NOMO-1 treated with dmso at 0.1 percent for 144 hours (cell line): ENCODE measurements around the gene EPB41L3.
"Not testable (repeated sequence)": the region's sequence is repeated elsewhere in the genome, so short reads cannot be mapped to it uniquely, and the experiment has no call there.

Experiments used
- DNase-seq: peaks from one replicate; lab custom pipeline; 2025; ENCODE audit not compliant: unreplicated experiment; lab: John Stamatoyannopoulos, UW

EPB41L3 gene

DNA sequence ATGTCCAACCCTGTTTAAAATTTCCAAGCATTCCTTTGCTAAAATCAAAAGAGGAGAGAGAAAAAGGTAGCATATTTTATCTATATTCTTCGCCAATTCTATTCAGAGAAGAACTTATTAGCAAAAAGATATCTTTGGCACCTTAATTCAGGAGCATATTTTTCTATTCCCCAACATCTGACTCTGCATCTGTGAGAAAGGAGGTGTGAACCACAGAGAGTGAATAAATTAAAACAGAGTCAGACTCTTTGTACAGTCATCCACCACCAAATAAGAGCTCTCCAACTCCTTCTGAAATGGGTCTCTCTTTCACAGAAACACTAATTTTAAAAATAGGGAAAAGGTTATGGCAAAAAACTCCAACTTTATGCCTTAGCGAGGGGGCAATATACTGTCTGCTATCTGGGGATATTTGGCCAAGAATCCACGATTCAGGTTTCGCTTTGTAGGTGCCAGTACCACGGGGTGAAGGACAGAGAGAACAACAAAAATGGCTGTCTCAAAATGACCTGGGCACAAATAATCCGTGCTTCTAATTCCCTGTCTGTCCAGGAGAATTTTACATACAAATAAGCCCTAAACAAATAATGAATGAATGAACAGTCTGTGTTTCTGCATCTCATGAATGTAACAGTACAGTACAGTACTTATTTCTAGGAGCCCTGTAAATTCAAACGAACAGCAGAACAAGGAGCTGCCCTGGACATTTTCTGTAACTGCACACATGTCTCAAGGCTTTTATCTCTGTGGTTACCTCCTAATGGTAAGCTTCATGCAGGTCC is 43.4 kb downstream of the EPB41L3 start:
- no peak for DNase-seq

- DNase-seq = no peak
These were observed 45.3 kb downstream of the EPB41L3 start for GRCh38 chr18:5498452-5498851.

- DNase-seq = no peak
These were observed 47.5 kb downstream of the EPB41L3 start for GRCh38 chr18:5496305-5496704.

- no peak for DNase-seq
These were observed 52.9 kb downstream of the EPB41L3 start for GRCh38 chr18:5490753-5491480.

GRCh38 chr18:5488844-5489243 is 55.0 kb downstream of the EPB41L3 start:
- DNase-seq = no peak

- DNase-seq = not testable (repeated sequence)
These were observed 55.8 kb downstream of the EPB41L3 start for GRCh38 chr18:5488044-5488443.

DNA sequence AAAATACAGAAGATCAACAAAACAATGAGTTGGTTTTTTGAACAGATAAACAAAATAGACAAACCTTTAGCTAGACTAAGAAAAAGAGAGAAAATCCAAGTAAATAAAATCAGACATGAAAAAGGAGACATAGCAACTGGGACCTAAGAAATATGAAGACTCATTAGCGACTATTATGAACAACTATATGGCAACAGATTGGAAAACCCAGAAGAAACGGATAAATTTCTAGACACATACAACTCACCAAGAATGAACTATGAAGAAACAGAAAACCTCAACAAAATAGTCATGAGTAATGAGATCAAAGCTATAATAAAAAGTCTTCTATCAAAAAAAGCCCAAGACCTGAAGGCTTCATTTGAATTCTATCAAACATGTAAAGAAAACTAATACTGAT is 59.3 kb downstream of the EPB41L3 start:
- DNase-seq = no peak

- DNase-seq = no peak
These were observed 62.2 kb downstream of the EPB41L3 start for GRCh38 chr18:5481621-5482020.

- no peak for DNase-seq
These were observed 65.5 kb downstream of the EPB41L3 start for GRCh38 chr18:5478261-5478660.

DNA sequence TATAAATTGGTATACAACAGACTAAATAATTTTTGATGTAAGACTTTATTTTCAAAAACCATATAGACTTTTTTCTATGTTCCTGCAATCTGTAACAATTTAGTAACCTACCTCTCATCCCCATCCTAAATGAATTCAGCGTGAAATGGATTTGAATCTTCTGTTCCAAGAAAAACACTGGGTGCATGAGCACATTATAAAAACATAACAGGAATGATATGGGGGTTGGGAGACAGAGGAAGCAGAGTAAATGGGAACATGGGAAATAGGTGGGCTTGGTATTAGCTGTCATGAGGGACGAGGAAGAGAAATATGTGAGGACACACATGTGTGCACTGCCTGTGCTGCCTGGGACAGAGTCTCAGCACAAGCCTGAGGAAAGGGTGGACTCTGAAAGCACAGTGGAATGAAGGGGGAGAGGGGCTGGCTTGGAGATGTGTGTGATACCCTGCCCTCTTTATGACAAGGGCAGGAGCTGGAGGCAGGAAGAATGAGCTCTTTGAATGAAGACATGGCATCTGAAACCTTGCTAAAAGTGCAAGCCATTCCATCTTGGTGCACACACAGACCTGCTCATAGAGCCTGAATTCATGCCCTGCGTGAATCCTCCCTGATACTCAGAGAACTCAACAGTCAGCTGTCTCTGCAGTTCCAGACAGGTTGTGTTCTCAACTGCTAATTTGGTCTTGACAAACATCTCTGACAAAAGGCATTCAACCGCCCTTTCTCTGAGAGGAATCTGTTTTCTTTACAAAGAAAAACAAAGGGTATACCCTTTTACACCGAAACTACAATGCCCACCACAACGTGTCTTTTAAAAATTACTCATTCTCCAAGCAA is 66.6 kb downstream of the EPB41L3 start:
- no peak for DNase-seq

DNA sequence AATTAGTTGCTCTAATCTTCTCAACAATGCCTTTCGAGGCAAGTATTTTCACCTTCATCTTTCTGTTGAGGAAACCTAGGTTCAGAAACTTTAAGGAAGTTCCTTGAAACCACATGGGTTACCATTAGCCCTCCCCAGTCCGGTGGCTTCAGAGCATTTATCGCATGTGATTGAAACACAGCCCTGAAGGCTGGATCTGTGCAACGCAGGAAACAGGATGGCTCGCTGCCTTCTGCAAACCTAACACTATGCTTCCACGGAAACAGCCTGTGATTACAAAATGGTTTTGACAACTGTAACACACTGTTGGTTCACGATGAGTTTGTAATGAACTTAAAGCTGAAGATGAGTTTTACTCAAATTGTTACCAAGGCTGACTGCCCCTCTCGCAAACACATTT is 68.5 kb downstream of the EPB41L3 start:
- peak; percentile 88 for DNase-seq

- no peak for DNase-seq
These were observed 74.5 kb downstream of the EPB41L3 start for GRCh38 chr18:5469340-5469739.

GRCh38 chr18:5468394-5468793 is 75.4 kb downstream of the EPB41L3 start:
- DNase-seq = no peak

GRCh38 chr18:5467671-5468070 is 76.1 kb downstream of the EPB41L3 start:
- DNase-seq = no peak

GRCh38 chr18:5466256-5466655 is 77.5 kb downstream of the EPB41L3 start:
- DNase-seq = peak; percentile 90

- DNase-seq = peak; percentile 36
These were observed 79.5 kb downstream of the EPB41L3 start for GRCh38 chr18:5464251-5464650.

DNA sequence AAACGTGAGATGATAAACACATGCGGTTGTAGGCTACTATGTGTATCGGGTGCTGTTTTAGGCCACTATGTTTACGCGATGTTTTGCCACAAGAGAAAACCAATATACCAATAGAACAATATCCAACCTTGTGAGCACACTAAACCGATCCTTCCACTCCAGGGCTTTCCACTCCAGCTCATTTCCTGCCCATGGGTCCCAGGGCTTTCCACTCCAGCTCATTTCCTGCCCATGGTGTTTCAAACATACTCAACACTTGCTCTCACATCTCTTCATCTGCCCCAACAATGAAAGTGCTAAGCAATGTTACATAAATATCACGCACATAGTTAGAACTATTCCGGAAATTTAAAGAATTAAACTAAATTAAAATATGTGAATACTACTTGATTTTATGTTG is 80.0 kb downstream of the EPB41L3 start:
- no peak for DNase-seq

GRCh38 chr18:5463390-5463789 is 80.4 kb downstream of the EPB41L3 start:
- DNase-seq = peak; percentile 12

GRCh38 chr18:5462227-5462626 is 81.6 kb downstream of the EPB41L3 start:
- peak; percentile 87 for DNase-seq

- no peak for DNase-seq
These were observed 82.8 kb downstream of the EPB41L3 start for GRCh38 chr18:5461041-5461440.

GRCh38 chr18:5457462-5457957 is 86.3 kb downstream of the EPB41L3 start:
- DNase-seq = no peak
